A549 (cell line): ENCODE results near the gene DEUP1. TPM values are rescaled to one million over a fixed set of nuclear protein-coding genes. Genes with fewer than 3 reads are reported as not detected.

Experiments
- ATAC-seq, 2 experiments: fragments of 200-7000 bp in 1 of 2; fragments of >200 bp in 1 of 2; cut with Nextera tagmentation in 1 of 2; cut with Tn5 transposase in 1 of 2; 3 replicates each; pipeline versions ENCODE4 v1.8.0 to v1.9.1; 2018 to 2020; ENCODE audit warnings: mild to moderate bottlenecking in 1 of 2, moderate library complexity in 1 of 2
- CTCF ChIA-PET: fragments of 300-600 bp; sonication (Branson Sonifier 250); formaldehyde crosslinking; extraction: SDS; loops from one replicate; lab custom pipeline; 2021; ENCODE audit warnings: antibody characterized with exemption, inconsistent platforms; lab: Yijun Ruan, JAX
- POLR2A ChIA-PET: fragments of 350-600 bp; formaldehyde crosslinking; extraction: SDS; loops from one replicate; lab custom pipeline; 2021; ENCODE audit warnings: antibody characterized with exemption, inconsistent platforms; lab: Yijun Ruan, JAX
- DNase-seq, 2 experiments: peaks; one replicate each; pipeline versions ENCODE4 v3.0.0 to v3.0.0-alpha.2; 2011 to 2016; ENCODE audit warnings: low read depth in 1 of 2, low spot score in 1 of 2
- FAIRE-seq: peaks from 2 replicates; lab custom pipeline; 2011; peaks lifted over from hg19 to GRCh38; lab: Jason Lieb, UNC
- H3K27ac ChIP-seq, 2 experiments: fragments of >200 bp; sonication (Bioruptor Twin); formaldehyde crosslinking; 3 replicates each; pipeline ENCODE4 v1.5.1; 2016 to 2017
- H3K4me1 ChIP-seq: fragments of >200 bp; sonication (Bioruptor Twin); formaldehyde crosslinking; 3 replicates; pipeline ENCODE4 v1.6.1; 2016
- H3K4me2 ChIP-seq: fragments of >200 bp; sonication (Bioruptor Twin); formaldehyde crosslinking; 3 replicates; pipeline ENCODE4 v1.6.1; 2016
- H3K4me3 ChIP-seq: fragments of >200 bp; sonication (Bioruptor Twin); formaldehyde crosslinking; 3 replicates; pipeline ENCODE4 v1.5.1; 2016
- H3K9me3 ChIP-seq: fragments of >200 bp; sonication (Bioruptor Twin); formaldehyde crosslinking; 3 replicates; pipeline ENCODE4 v1.6.1; 2016
- BHLHE40 ChIP-seq: IDR thresholded peaks from 2 replicates; pipeline ENCODE4 v1.6.1; 2012; ENCODE audit warnings: low read depth, low read length, inconsistent platforms
- CBX2 ChIP-seq: fragments of 200-600 bp; sonication (generic); IDR thresholded peaks from 2 replicates; pipeline ENCODE4 v1.6.1; 2016; ENCODE audit warnings: low read depth, mild to moderate bottlenecking, borderline replicate concordance
- CHD2 ChIP-seq: fragments of 150-350 bp; IDR thresholded peaks from 2 replicates; pipeline ENCODE4 v1.6.1; 2014; ENCODE audit warnings: low read length; ENCODE audit not compliant: partially characterized antibody
- ELK1 ChIP-seq: fragments of 150-350 bp; IDR thresholded peaks from 2 replicates; pipeline ENCODE4 v1.6.1; 2014; ENCODE audit warnings: low read depth, mild to moderate bottlenecking, low read length
- EP300 ChIP-seq, 2 experiments: fragments of >200 bp; sonication (Bioruptor Twin); formaldehyde crosslinking; IDR thresholded peaks; 2 replicates in 1 of 2; 3 replicates in 1 of 2; pipeline ENCODE4 v1.6.1; 2016 to 2017
- ESRRA ChIP-seq: fragments of 150-350 bp; IDR thresholded peaks from 2 replicates; pipeline ENCODE4 v1.6.1; 2014; ENCODE audit warnings: mild to moderate bottlenecking, low read length, borderline replicate concordance
- FOSB ChIP-seq: fragments of 250-450 bp; sonication (Bioruptor Pico); IDR thresholded peaks from 2 replicates; pipeline ENCODE4 v1.5.0; 2020; ENCODE audit warnings: mild to moderate bottlenecking, moderate library complexity
- HDAC2 ChIP-seq: fragments of 200-600 bp; sonication (generic); IDR thresholded peaks from 2 replicates; pipeline ENCODE4 v1.6.1; 2016
- HEYL ChIP-seq: fragments of 250-450 bp; sonication (Bioruptor Pico); IDR thresholded peaks from 2 replicates; pipeline ENCODE4 v1.8.0; 2021; ENCODE audit warnings: mild to moderate bottlenecking, moderate library complexity
- HOXB13 ChIP-seq: fragments of 250-450 bp; sonication (Bioruptor Pico); IDR thresholded peaks from 2 replicates; pipeline ENCODE4 v1.5.0; 2020; ENCODE audit warnings: low read depth, mild to moderate bottlenecking, moderate library complexity
- KDM1A ChIP-seq: fragments of 200-600 bp; sonication (generic); IDR thresholded peaks from 2 replicates; pipeline ENCODE4 v1.6.1; 2016; ENCODE audit warnings: low read depth, mild to moderate bottlenecking
- MAFK ChIP-seq: fragments of 450-650 bp; IDR thresholded peaks from 2 replicates; pipeline ENCODE4 v1.6.1; 2014; ENCODE audit not compliant: partially characterized antibody
- MAX ChIP-seq: IDR thresholded peaks from 2 replicates; pipeline ENCODE4 v1.6.1; 2012
- MYC ChIP-seq: IDR thresholded peaks from 2 replicates; pipeline ENCODE4 v1.6.1; 2012; ENCODE audit warnings: mild to moderate bottlenecking, inconsistent platforms, low read length, improper control_type of control experiment, borderline replicate concordance
- PBX3 ChIP-seq: IDR thresholded peaks from 2 replicates; pipeline ENCODE4 v1.6.1; 2012
- SMC3 ChIP-seq: fragments of >200 bp; sonication (Bioruptor Twin); formaldehyde crosslinking; IDR thresholded peaks from 3 replicates; pipeline ENCODE4 v1.6.1; 2018; ENCODE audit warnings: inconsistent platforms
- SREBF2 ChIP-seq: fragments of 450-650 bp; IDR thresholded peaks from 2 replicates; pipeline ENCODE4 v1.6.1; 2014; ENCODE audit warnings: mild to moderate bottlenecking, moderate library complexity
- TFCP2L1 ChIP-seq: fragments of 250-450 bp; sonication (Bioruptor Pico); IDR thresholded peaks from 2 replicates; pipeline ENCODE4 v1.5.0; 2021; ENCODE audit warnings: mild to moderate bottlenecking
- TP53 ChIP-seq: fragments of 250-450 bp; sonication (Bioruptor Pico); IDR thresholded peaks from 2 replicates; pipeline ENCODE4 v1.5.0; 2021; ENCODE audit warnings: mild to moderate bottlenecking, moderate library complexity
- WGBS: methylation state at CpG from one replicate; pipeline ENCODE4 v1.1.6; 2017; ENCODE audit errors: missing lambda C conversion rate; 5-methylcytosine and 5-hydroxymethylcytosine counted together
- polyA plus RNA-seq, 4 experiments: library from polyadenylated mRNA; depleted of rRNA in 3 of 4; stranded (reverse); fragments of >200 nt; fragmentation: RNase III in 1 of 4; extraction: RNeasy Plus Mini Kit Qiagen cat#74134 plus additional on column Dnase treatment in 1 of 4; gene quantifications; 2 replicates in 3 of 4; 3 replicates in 1 of 4; pipeline ENCODE4 v1.2.3, GENCODE V29; 2011 to 2017
- TF ChIP-seq, protein P1 (sequence below): fragments of 250-450 bp; sonication (Bioruptor Pico); IDR thresholded peaks from 2 replicates; pipeline ENCODE4 v1.5.0; 2020; ENCODE audit warnings: low read depth, mild to moderate bottlenecking, moderate library complexity
- TF ChIP-seq, protein P2 (sequence below): fragments of >200 bp; sonication (Bioruptor Twin); formaldehyde crosslinking; IDR thresholded peaks from 3 replicates; pipeline ENCODE4 v1.6.1; 2016
- TF ChIP-seq, protein P3 (sequence below): fragments of >200 bp; sonication (Bioruptor Twin); formaldehyde crosslinking; IDR thresholded peaks from 3 replicates; pipeline ENCODE4 v1.5.1; 2016
- TF ChIP-seq, protein P4 (sequence below): fragments of >200 bp; sonication (Bioruptor Twin); formaldehyde crosslinking; IDR thresholded peaks from 2 replicates; pipeline ENCODE4 v1.6.1; 2016

Gene DEUP1
- polyA plus RNA-seq, 2 of the 4 experiments (the other 2 are of a cell fraction): not detected

DNA sequence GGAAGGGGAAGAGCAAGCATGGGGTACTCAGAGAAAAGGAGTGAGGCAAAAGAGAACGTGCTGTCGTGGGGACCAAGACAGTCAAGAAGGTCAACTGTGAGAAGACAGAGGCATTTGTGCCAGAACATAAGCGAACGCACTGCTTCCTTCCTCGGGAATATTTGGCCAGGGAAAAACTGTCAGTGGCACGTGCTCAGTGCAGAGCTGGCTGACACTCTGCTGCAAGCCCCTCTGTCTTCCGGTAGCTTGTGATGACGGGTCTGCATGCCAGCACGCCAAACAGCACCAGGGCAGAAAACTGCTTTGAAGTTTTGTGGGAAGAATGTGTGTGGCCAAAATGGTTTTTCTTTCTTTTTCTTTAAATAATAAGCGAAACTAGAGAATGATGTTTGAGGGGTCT is 152.0 kb downstream of the DEUP1 start:
- TF ChIP-seq, protein P1, sequence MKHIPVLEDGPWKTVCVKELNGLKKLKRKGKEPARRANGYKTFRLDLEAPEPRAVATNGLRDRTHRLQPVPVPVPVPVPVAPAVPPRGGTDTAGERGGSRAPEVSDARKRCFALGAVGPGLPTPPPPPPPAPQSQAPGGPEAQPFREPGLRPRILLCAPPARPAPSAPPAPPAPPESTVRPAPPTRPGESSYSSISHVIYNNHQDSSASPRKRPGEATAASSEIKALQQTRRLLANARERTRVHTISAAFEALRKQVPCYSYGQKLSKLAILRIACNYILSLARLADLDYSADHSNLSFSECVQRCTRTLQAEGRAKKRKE (CRISPR knock-in tag): no peak
- TF ChIP-seq KDM1A: no peak
- no peak for TF ChIP-seq HOXB13
- TF ChIP-seq HDAC2: no peak
- TF ChIP-seq TFCP2L1 (CRISPR knock-in tag): no peak
- no peak for TF ChIP-seq MAX
- no peak for TF ChIP-seq CBX2
- no peak for TF ChIP-seq FOSB (CRISPR knock-in tag)
- FAIRE-seq: no peak
- no peak for DNase-seq
- Histone ChIP-seq H3K9me3 (no peaks in the 10 kb centered on the region), H3K4me1 (peaks cover under 1% of the 10 kb centered on the region; the same call in 2 of the 3 replicates), H3K27ac (no peak overlapping the region), H3K4me3 (no peak overlapping the region), H3K4me2 (no peak overlapping the region)
- ChIA-PET POLR2A (no interaction called here), CTCF (no interaction called here)
- ATAC-seq: no peak
- WGBS: 89% methylated on average over 10 of the region's 10 CpGs

- FAIRE-seq: no peak
- H3K4me2 ChIP-seq: no peak overlapping the region
- H3K4me3 ChIP-seq: no peak overlapping the region
- H3K9me3 ChIP-seq: no peaks in the 10 kb centered on the region
- H3K4me1 ChIP-seq: no peaks in the 10 kb centered on the region
- ATAC-seq: no peak
- H3K27ac ChIP-seq: no peak overlapping the region
- TF ChIP-seq PBX3: no peak
- no peak for TF ChIP-seq MYC
- TF ChIP-seq, protein P2, sequence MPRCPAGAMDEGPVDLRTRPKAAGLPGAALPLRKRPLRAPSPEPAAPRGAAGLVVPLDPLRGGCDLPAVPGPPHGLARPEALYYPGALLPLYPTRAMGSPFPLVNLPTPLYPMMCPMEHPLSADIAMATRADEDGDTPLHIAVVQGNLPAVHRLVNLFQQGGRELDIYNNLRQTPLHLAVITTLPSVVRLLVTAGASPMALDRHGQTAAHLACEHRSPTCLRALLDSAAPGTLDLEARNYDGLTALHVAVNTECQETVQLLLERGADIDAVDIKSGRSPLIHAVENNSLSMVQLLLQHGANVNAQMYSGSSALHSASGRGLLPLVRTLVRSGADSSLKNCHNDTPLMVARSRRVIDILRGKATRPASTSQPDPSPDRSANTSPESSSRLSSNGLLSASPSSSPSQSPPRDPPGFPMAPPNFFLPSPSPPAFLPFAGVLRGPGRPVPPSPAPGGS: no peak
- TF ChIP-seq, all 56 proteins: peak for 0
- DNase-seq: no peak
- CTCF ChIA-PET: no interaction called here
- WGBS: 57% methylated on average over 3 of the region's 3 CpGs
- POLR2A ChIA-PET: no interaction called here
Measured at GRCh38 chr11:93484716-93485115, 154.2 kb downstream of the DEUP1 start.

DNA sequence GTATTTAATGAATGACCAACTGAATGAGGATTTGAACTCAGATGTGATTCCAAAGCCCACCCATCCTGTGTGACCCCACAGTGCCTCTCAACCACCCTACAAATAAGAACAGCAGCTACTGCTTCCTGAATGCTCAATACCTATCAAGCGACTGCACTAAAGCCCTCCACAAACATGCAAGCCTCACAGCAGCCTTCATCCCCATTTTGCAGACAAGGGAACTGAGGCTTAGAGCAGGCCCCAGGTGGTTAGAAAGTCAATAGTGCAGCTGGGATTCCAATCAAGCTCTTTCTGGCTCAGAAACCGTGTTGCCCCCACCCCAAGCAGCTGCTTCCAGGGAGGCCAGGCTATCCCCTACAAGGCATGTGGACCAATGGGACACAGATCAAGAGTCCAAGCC is 155.4 kb downstream of the DEUP1 start:
- H3K27ac ChIP-seq: no peak overlapping the region
- FAIRE-seq: no peak
- DNase-seq: no peak
- CTCF ChIA-PET: no interaction called here
- no peak for ATAC-seq
- no peaks in the 10 kb centered on the region for H3K9me3 ChIP-seq
- 56% methylated on average over 2 of the region's 2 CpGs for WGBS
- POLR2A ChIA-PET: no interaction called here
- H3K4me3 ChIP-seq: no peak overlapping the region
- no peaks in the 10 kb centered on the region for H3K4me1 ChIP-seq
- no peak overlapping the region for H3K4me2 ChIP-seq
- TF ChIP-seq ESRRA (no peak), EP300 (IDR thresholded peaks at IDR 0.05) (no peak), CBX2 (no peak), SREBF2 (no peak), BHLHE40 (no peak), ELK1 (no peak), MYC (no peak), CHD2 (no peak), MAFK (no peak), SMC3 (no peak), TP53 (CRISPR knock-in tag) (no peak), HEYL (CRISPR knock-in tag) (no peak)
- TF ChIP-seq, protein P3, sequence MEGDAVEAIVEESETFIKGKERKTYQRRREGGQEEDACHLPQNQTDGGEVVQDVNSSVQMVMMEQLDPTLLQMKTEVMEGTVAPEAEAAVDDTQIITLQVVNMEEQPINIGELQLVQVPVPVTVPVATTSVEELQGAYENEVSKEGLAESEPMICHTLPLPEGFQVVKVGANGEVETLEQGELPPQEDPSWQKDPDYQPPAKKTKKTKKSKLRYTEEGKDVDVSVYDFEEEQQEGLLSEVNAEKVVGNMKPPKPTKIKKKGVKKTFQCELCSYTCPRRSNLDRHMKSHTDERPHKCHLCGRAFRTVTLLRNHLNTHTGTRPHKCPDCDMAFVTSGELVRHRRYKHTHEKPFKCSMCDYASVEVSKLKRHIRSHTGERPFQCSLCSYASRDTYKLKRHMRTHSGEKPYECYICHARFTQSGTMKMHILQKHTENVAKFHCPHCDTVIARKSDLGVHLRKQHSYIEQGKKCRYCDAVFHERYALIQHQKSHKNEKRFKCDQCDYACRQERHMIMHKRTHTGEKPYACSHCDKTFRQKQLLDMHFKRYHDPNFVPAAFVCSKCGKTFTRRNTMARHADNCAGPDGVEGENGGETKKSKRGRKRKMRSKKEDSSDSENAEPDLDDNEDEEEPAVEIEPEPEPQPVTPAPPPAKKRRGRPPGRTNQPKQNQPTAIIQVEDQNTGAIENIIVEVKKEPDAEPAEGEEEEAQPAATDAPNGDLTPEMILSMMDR: no peak
- TF ChIP-seq, protein P4, sequence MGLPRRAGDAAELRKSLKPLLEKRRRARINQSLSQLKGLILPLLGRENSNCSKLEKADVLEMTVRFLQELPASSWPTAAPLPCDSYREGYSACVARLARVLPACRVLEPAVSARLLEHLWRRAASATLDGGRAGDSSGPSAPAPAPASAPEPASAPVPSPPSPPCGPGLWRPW: no peak
